Glutamatergic neuron (in vitro differentiated cells): ENCODE measurements around the gene CPHXL2. TPM values are rescaled to one million over a fixed set of nuclear protein-coding genes. Genes with fewer than 3 reads are reported as not detected.

ENCODE experiments used
- DNase-seq: peaks from one replicate; pipeline ENCODE4 v3.0.0; 2022
- H3K27ac Mint-ChIP-seq: one replicate; pipeline ENCODE4 v1.8.0; 2020; ENCODE audit warnings: mild to moderate bottlenecking, mixed read lengths, inconsistent platforms; ENCODE audit not compliant: unreplicated experiment
- H3K27me3 Mint-ChIP-seq: one replicate; pipeline ENCODE4 v1.8.0; 2020; ENCODE audit warnings: mild to moderate bottlenecking, moderate library complexity, mixed read lengths, inconsistent platforms; ENCODE audit not compliant: unreplicated experiment
- H3K36me3 Mint-ChIP-seq: one replicate; pipeline ENCODE4 v1.8.0; 2020; ENCODE audit warnings: mild to moderate bottlenecking, mixed read lengths, inconsistent platforms; ENCODE audit not compliant: unreplicated experiment
- H3K4me1 Mint-ChIP-seq: one replicate; pipeline ENCODE4 v1.8.0; 2020; ENCODE audit warnings: mild to moderate bottlenecking, low read depth, mixed read lengths, inconsistent platforms; ENCODE audit not compliant: unreplicated experiment
- H3K4me3 Mint-ChIP-seq: one replicate; pipeline ENCODE4 v1.8.0; 2020; ENCODE audit warnings: mild to moderate bottlenecking, mixed read lengths, inconsistent platforms; ENCODE audit not compliant: unreplicated experiment
- H3K9me3 Mint-ChIP-seq: one replicate; pipeline ENCODE4 v1.8.0; 2020; ENCODE audit warnings: mild to moderate bottlenecking, moderate library complexity, mixed read lengths, inconsistent platforms; ENCODE audit not compliant: unreplicated experiment
- total RNA-seq: library from RNA; stranded (reverse); fragmentation: NEBNext Ultra II Directional; extraction: Animal tissue kit (Norgen Biotek cat#: 25700); gene quantifications from one replicate; pipeline ENCODE4 v1.2.1, GENCODE V29; 2021; ENCODE audit not compliant: unreplicated experiment
- TF ChIP-seq, protein P1 (sequence below): fragments of 200-600 bp; sonication (generic); IDR thresholded peaks from one replicate; pipeline ENCODE4 v1.5.0; 2021; ENCODE audit not compliant: partially characterized antibody, unreplicated experiment

Gene CPHXL2
- total RNA-seq, 1 donor from 2014 or later, result not detected

DNA sequence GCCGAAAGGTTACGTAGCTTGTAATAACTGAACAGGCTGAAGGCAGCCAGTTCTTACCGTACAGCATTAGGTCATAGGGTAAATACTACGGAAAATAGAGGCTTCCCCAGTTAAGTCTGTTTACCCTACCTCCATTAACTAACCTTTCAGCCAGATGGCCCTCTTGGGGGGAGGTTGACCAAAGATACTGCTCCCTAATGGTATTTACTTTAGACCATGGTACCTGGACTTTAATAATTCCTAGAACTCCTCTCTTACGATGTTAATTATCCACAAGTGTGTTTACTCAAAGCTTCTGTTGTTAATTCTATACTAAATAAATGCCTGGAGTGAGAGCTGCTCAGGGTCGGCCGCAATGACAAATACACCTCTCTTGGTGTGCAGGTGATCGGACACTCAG is 44.0 kb downstream of the CPHXL2 start:
- H3K4me1 Mint-ChIP-seq, result no peaks in the 10 kb centered on the region
- DNase-seq, result no peak
- H3K4me3 Mint-ChIP-seq, result no peak overlapping the region
- H3K9me3 Mint-ChIP-seq, result no peaks in the 10 kb centered on the region
- H3K27me3 Mint-ChIP-seq, result no peaks in the 10 kb centered on the region
- TF ChIP-seq, protein P1, sequence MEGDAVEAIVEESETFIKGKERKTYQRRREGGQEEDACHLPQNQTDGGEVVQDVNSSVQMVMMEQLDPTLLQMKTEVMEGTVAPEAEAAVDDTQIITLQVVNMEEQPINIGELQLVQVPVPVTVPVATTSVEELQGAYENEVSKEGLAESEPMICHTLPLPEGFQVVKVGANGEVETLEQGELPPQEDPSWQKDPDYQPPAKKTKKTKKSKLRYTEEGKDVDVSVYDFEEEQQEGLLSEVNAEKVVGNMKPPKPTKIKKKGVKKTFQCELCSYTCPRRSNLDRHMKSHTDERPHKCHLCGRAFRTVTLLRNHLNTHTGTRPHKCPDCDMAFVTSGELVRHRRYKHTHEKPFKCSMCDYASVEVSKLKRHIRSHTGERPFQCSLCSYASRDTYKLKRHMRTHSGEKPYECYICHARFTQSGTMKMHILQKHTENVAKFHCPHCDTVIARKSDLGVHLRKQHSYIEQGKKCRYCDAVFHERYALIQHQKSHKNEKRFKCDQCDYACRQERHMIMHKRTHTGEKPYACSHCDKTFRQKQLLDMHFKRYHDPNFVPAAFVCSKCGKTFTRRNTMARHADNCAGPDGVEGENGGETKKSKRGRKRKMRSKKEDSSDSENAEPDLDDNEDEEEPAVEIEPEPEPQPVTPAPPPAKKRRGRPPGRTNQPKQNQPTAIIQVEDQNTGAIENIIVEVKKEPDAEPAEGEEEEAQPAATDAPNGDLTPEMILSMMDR, result no peak
- H3K36me3 Mint-ChIP-seq, result no peaks in the 10 kb centered on the region
- no peak overlapping the region for H3K27ac Mint-ChIP-seq

GRCh38 chr16:75630052-75630451 is 46.8 kb downstream of the CPHXL2 start:
- no peak for DNase-seq
- no peak overlapping the region for H3K4me3 Mint-ChIP-seq
- TF ChIP-seq, protein P1, result no peak
- H3K27ac Mint-ChIP-seq, result no peak overlapping the region
- H3K9me3 Mint-ChIP-seq, result peaks cover 2% of the 10 kb centered on the region
- H3K36me3 Mint-ChIP-seq, result no peaks in the 10 kb centered on the region
- no peaks in the 10 kb centered on the region for H3K27me3 Mint-ChIP-seq
- no peaks in the 10 kb centered on the region for H3K4me1 Mint-ChIP-seq

- Mint-ChIP-seq H3K9me3 (peaks cover 2% of the 10 kb centered on the region), H3K36me3 (no peaks in the 10 kb centered on the region), H3K4me3 (no peak overlapping the region), H3K4me1 (no peaks in the 10 kb centered on the region), H3K27ac (no peak overlapping the region), H3K27me3 (no peaks in the 10 kb centered on the region)
- TF ChIP-seq, protein P1, result no peak
- DNase-seq, result no peak
These were observed 47.7 kb downstream of the CPHXL2 start for GRCh38 chr16:75629132-75629531.

DNA sequence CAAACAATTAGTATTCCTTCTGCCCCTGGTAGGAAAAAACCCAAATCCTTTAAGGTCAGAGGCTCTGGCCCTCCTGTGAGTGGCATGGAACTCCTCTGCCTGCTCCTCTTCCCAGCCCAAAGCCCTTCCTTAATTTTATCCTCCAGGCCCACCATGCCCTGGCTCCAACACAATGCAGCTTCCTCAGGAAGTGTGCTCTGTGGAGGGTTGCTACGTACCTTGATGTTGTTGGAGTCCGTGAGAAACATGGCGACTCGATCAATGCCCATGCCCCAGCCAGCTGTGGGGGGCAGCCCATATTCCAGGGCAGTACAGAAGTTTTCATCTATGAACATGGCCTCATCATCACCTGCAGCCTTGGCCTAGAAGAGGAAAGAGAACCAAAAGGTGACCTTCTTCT is 48.5 kb downstream of the CPHXL2 start:
- peaks cover 3% of the 10 kb centered on the region for H3K9me3 Mint-ChIP-seq
- no peak overlapping the region for H3K4me3 Mint-ChIP-seq
- TF ChIP-seq, protein P1, result no peak
- no peaks in the 10 kb centered on the region for H3K36me3 Mint-ChIP-seq
- no peak for DNase-seq
- H3K4me1 Mint-ChIP-seq, result no peaks in the 10 kb centered on the region
- H3K27me3 Mint-ChIP-seq, result no peaks in the 10 kb centered on the region
- no peak overlapping the region for H3K27ac Mint-ChIP-seq

DNA sequence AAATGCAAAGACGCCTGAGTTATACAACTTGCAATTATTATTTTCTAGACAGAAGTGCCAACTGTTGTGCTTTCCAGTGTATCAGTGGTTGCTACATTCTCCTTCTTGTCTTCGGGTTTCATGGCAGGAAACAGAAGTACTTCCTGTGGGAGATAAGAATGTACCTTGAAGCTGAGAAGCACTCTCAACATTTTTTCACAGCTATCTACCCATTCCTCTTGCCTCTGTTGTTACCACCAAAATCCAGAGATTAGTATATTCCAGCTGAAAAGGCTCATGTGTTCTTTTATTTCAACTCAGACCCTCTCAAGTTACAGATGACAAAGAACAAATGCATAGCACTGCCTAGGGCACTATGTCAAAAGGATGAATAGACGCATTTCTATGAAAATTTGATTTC is 49.0 kb downstream of the CPHXL2 start:
- DNase-seq, result no peak
- H3K4me1 Mint-ChIP-seq, result no peaks in the 10 kb centered on the region

More for the DNA sequence above, 49.0 kb downstream of the CPHXL2 start:
- TF ChIP-seq, protein P1, result no peak
- no peak overlapping the region for H3K27ac Mint-ChIP-seq
- peaks cover 2% of the 10 kb centered on the region for H3K27me3 Mint-ChIP-seq
- no peak overlapping the region for H3K4me3 Mint-ChIP-seq
- no peaks in the 10 kb centered on the region for H3K36me3 Mint-ChIP-seq
- H3K9me3 Mint-ChIP-seq, result peaks cover 3% of the 10 kb centered on the region
